ENCODE data around the gene C1QTNF6. TPM values are rescaled to one million over a fixed set of nuclear protein-coding genes. Genes with fewer than 3 reads are reported as not detected.

C1QTNF6 gene
- total and polyA plus RNA-seq, 9 donors, result 10.3 to 28.9 (median 17.5) TPM

- H3K36me3 ChIP-seq (ENCODE audit: control insufficient read depth, insufficient read depth, low read length), result no peaks in the 10 kb centered on the region
- 92% methylated on average over 2 of the region's 2 CpGs for WGBS (ENCODE audit: insufficient coverage)
- no peak overlapping the region for H3K4me3 ChIP-seq (ENCODE audit: low read length)
- DNase-seq, result no peak
- H3K27me3 ChIP-seq (ENCODE audit: control insufficient read depth, insufficient read depth, low read length), result peaks cover 7% of the 10 kb centered on the region
- H3K27ac ChIP-seq (ENCODE audit: low read length), result no peak overlapping the region
- H3K4me1 ChIP-seq (ENCODE audit: control insufficient read depth, insufficient read depth, low read length), result no peaks in the 10 kb centered on the region
- H3K9me3 ChIP-seq (replicated peaks; ENCODE audit: control insufficient read depth, low read depth, low read length), result peaks cover 4% of the 10 kb centered on the region
Measured at GRCh38 chr22:37161443-37161842, 26.6 kb downstream of the C1QTNF6 start.

GRCh38 chr22:37160027-37160426 is 28.0 kb downstream of the C1QTNF6 start:
- H3K27me3 ChIP-seq (ENCODE audit: control insufficient read depth, insufficient read depth, low read length), result peaks cover 7% of the 10 kb centered on the region
- no peaks in the 10 kb centered on the region for H3K36me3 ChIP-seq (ENCODE audit: control insufficient read depth, insufficient read depth, low read length)
- H3K27ac ChIP-seq (ENCODE audit: low read length), result no peak overlapping the region
- WGBS (ENCODE audit: insufficient coverage), result 58% methylated on average over 4 of the region's 6 CpGs
- no peak for DNase-seq
- H3K4me3 ChIP-seq (ENCODE audit: low read length), result no peak overlapping the region
- peaks cover 4% of the 10 kb centered on the region for H3K9me3 ChIP-seq (replicated peaks; ENCODE audit: control insufficient read depth, low read depth, low read length)
- H3K4me1 ChIP-seq (ENCODE audit: control insufficient read depth, insufficient read depth, low read length), result no peaks in the 10 kb centered on the region

DNA sequence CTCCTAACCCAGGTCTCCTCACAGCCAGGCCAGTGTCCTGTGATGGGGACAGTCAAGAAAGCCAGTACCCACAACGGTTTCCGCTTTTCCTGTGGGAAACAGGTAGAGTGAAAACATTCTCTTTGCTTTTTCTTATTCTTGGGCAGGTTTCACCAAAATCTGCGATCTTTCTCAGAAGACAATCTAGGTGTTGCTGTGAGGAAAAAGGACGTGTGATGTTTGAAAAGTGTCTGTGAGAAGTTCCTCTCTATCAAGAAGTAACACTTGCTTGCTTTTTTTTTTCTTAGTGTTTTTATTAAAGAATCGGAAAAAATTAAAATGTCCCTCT is 29.1 kb downstream of the C1QTNF6 start:
- no peak overlapping the region for H3K27ac ChIP-seq (ENCODE audit: low read length)
- H3K36me3 ChIP-seq (ENCODE audit: control insufficient read depth, insufficient read depth, low read length), result no peaks in the 10 kb centered on the region
- no peaks in the 10 kb centered on the region for H3K4me1 ChIP-seq (ENCODE audit: control insufficient read depth, insufficient read depth, low read length)
- peaks cover 10% of the 10 kb centered on the region for H3K27me3 ChIP-seq (ENCODE audit: control insufficient read depth, insufficient read depth, low read length)
- H3K9me3 ChIP-seq (replicated peaks; ENCODE audit: control insufficient read depth, low read depth, low read length), result peaks cover 4% of the 10 kb centered on the region
- no CpG with 5 or more reads among the region's 5 CpGs for WGBS (ENCODE audit: insufficient coverage)
- DNase-seq, result no peak
- no peak overlapping the region for H3K4me3 ChIP-seq (ENCODE audit: low read length)

GRCh38 chr22:37157516-37158285 is 30.3 kb downstream of the C1QTNF6 start:
- Histone ChIP-seq H3K27ac (ENCODE audit: low read length) (no peak overlapping the region), H3K4me1 (ENCODE audit: control insufficient read depth, insufficient read depth, low read length) (no peaks in the 10 kb centered on the region), H3K27me3 (ENCODE audit: control insufficient read depth, insufficient read depth, low read length) (peaks cover 10% of the 10 kb centered on the region), H3K36me3 (ENCODE audit: control insufficient read depth, insufficient read depth, low read length) (no peaks in the 10 kb centered on the region), H3K9me3 (replicated peaks; ENCODE audit: control insufficient read depth, low read depth, low read length) (peaks cover 4% of the 10 kb centered on the region), H3K4me3 (ENCODE audit: low read length) (no peak overlapping the region)
- no peak for DNase-seq
- 52% methylated on average over 7 of the region's 13 CpGs for WGBS (ENCODE audit: insufficient coverage)

DNA sequence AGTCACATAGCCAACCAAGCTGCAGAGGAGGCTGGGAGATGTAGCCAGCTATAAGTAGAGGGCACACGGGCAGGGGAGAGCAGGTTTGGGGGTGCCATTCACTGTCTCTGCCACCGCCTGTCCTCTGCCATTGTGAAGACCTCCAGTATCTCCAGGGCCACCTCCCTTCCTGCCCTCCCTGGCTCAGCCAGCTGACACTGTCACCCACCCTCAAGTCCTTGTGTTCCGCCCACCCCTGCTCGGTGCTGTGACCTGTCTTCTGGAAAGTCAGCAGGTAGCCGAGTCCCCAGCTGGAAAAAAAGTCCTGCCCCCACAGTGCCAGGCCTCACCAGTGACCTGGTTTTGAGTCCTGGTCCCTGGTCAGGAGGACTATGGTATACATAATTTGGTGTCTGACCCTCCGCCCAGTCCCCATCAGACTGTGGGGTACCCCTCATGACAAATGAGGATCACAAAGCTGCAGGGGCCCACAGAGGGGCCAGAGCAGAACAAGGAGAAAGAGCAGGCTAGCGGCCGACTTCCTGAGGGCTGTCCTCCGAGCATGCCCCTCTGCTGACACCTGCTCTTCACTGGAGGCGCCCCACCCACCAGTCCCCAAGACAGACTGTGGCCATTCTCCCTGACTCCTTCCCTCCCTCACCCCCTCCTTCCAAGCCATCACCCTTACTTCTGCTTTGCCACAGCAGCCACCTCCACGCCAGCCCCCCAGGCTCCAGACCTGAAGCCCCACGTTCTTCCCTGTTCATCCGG is 31.2 kb downstream of the C1QTNF6 start:
- Histone ChIP-seq H3K4me1 (ENCODE audit: control insufficient read depth, insufficient read depth, low read length) (no peaks in the 10 kb centered on the region), H3K27me3 (ENCODE audit: control insufficient read depth, insufficient read depth, low read length) (peaks cover 10% of the 10 kb centered on the region), H3K36me3 (ENCODE audit: control insufficient read depth, insufficient read depth, low read length) (no peaks in the 10 kb centered on the region), H3K9me3 (replicated peaks; ENCODE audit: control insufficient read depth, low read depth, low read length) (peaks cover 4% of the 10 kb centered on the region), H3K4me3 (ENCODE audit: low read length) (no peak overlapping the region), H3K27ac (ENCODE audit: low read length) (no peak overlapping the region)
- 62% methylated on average over 9 of the region's 13 CpGs for WGBS (ENCODE audit: insufficient coverage)
- DNase-seq, result no peak

DNA sequence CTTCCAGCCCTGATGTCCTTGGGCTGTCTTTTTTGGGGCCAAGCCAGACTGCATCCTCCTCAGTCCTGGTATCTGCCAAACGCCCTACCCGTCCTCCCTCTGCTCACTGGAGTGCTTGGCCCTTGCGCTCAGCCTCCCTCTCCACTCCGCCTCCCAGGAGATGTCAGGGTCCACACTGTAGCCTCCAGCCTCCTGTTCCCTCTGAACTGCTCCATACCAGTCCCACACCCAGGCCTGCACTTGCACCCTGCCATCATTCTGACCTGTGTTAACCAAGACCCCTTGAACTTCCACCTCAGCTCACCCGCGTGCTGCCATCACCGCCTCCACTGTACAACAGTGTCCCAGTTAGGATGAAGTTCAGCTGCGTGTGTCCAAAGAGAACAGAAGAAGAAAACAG is 32.1 kb downstream of the C1QTNF6 start:
- Histone ChIP-seq H3K27ac (ENCODE audit: low read length) (no peak overlapping the region), H3K27me3 (ENCODE audit: control insufficient read depth, insufficient read depth, low read length) (peaks cover 10% of the 10 kb centered on the region), H3K4me1 (ENCODE audit: control insufficient read depth, insufficient read depth, low read length) (no peaks in the 10 kb centered on the region), H3K9me3 (replicated peaks; ENCODE audit: control insufficient read depth, low read depth, low read length) (peaks cover 3% of the 10 kb centered on the region), H3K4me3 (ENCODE audit: low read length) (no peak overlapping the region), H3K36me3 (ENCODE audit: control insufficient read depth, insufficient read depth, low read length) (no peaks in the 10 kb centered on the region)
- no peak for DNase-seq
- WGBS (ENCODE audit: insufficient coverage), result 97% methylated on average over 5 of the region's 8 CpGs

GRCh38 chr22:37154925-37155712 is 32.9 kb downstream of the C1QTNF6 start:
- DNase-seq, result no peak
- Histone ChIP-seq H3K4me1 (ENCODE audit: control insufficient read depth, insufficient read depth, low read length) (no peaks in the 10 kb centered on the region), H3K9me3 (replicated peaks; ENCODE audit: control insufficient read depth, low read depth, low read length) (peaks cover 5% of the 10 kb centered on the region), H3K36me3 (ENCODE audit: control insufficient read depth, insufficient read depth, low read length) (no peaks in the 10 kb centered on the region), H3K4me3 (ENCODE audit: low read length) (no peak overlapping the region), H3K27ac (ENCODE audit: low read length) (no peak overlapping the region), H3K27me3 (ENCODE audit: control insufficient read depth, insufficient read depth, low read length) (peaks cover 10% of the 10 kb centered on the region)
- WGBS (ENCODE audit: insufficient coverage), result 73% methylated on average over 7 of the region's 7 CpGs

- WGBS (ENCODE audit: insufficient coverage), result 80% methylated on average over 2 of the region's 6 CpGs
- no peaks in the 10 kb centered on the region for H3K4me1 ChIP-seq (ENCODE audit: control insufficient read depth, insufficient read depth, low read length)
- peaks cover 3% of the 10 kb centered on the region for H3K27me3 ChIP-seq (ENCODE audit: control insufficient read depth, insufficient read depth, low read length)
- H3K36me3 ChIP-seq (ENCODE audit: control insufficient read depth, insufficient read depth, low read length), result no peaks in the 10 kb centered on the region
- H3K9me3 ChIP-seq (replicated peaks; ENCODE audit: control insufficient read depth, low read depth, low read length), result peaks cover 5% of the 10 kb centered on the region
- H3K27ac ChIP-seq (ENCODE audit: low read length), result no peak overlapping the region
- H3K4me3 ChIP-seq (ENCODE audit: low read length), result no peak overlapping the region
- no peak for DNase-seq
Measured at GRCh38 chr22:37153901-37154300, 34.1 kb downstream of the C1QTNF6 start.

DNA sequence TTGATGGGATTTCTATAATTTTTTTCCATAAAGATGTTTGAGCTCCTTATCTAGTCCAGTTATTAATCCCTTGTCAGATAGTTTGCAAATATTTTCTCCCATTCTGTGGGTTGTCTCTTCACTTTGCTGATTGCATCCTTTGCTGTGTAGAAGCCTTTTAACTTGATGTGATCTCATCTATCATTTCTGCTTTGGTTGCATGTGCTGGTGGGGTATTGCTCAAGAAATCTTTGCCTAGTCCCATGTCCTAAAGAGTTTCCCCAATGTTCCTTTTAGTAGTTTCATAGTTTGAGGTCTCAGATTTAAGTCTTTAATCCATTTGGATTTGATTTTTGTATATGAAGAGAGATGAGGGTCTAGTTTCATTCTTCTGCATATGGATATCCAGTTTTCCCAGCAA is 36.6 kb downstream of the C1QTNF6 start:
- no peaks in the 10 kb centered on the region for H3K4me1 ChIP-seq (ENCODE audit: control insufficient read depth, insufficient read depth, low read length)
- peaks cover 5% of the 10 kb centered on the region for H3K9me3 ChIP-seq (replicated peaks; ENCODE audit: control insufficient read depth, low read depth, low read length)
- no peak overlapping the region for H3K27ac ChIP-seq (ENCODE audit: low read length)
- no peak for DNase-seq
- H3K36me3 ChIP-seq (ENCODE audit: control insufficient read depth, insufficient read depth, low read length), result no peaks in the 10 kb centered on the region
- peaks cover 3% of the 10 kb centered on the region for H3K27me3 ChIP-seq (ENCODE audit: control insufficient read depth, insufficient read depth, low read length)
- H3K4me3 ChIP-seq (ENCODE audit: low read length), result no peak overlapping the region

- no peaks in the 10 kb centered on the region for H3K36me3 ChIP-seq (ENCODE audit: control insufficient read depth, insufficient read depth, low read length)
- H3K4me3 ChIP-seq (ENCODE audit: low read length), result no peak overlapping the region
- H3K27ac ChIP-seq (ENCODE audit: low read length), result no peak overlapping the region
- DNase-seq, result no peak
- no peaks in the 10 kb centered on the region for H3K4me1 ChIP-seq (ENCODE audit: control insufficient read depth, insufficient read depth, low read length)
- peaks cover 5% of the 10 kb centered on the region for H3K9me3 ChIP-seq (replicated peaks; ENCODE audit: control insufficient read depth, low read depth, low read length)
- peaks cover 9% of the 10 kb centered on the region for H3K27me3 ChIP-seq (ENCODE audit: control insufficient read depth, insufficient read depth, low read length)
Measured at GRCh38 chr22:37150701-37151100, 37.3 kb downstream of the C1QTNF6 start.

All from muscle of leg (tissue), 11 donors.